Measurements from ENCODE around the gene ARHGAP26.

Gene ARHGAP26

GRCh38 chr5:143244000-143244736, 474.0 kb downstream of the ARHGAP26 start:
- DNase-seq (ENCODE audit: low read depth): peak; percentile 97

GRCh38 chr5:143244990-143245389, 474.8 kb downstream of the ARHGAP26 start:
- DNase-seq (ENCODE audit: low read depth): no peak

GRCh38 chr5:143245929-143246561, 475.9 kb downstream of the ARHGAP26 start:
- peak; percentile 75 for DNase-seq (ENCODE audit: low read depth)

- DNase-seq (ENCODE audit: low read depth): no peak
Measured at GRCh38 chr5:143247134-143247815, 477.1 kb downstream of the ARHGAP26 start.

- DNase-seq (ENCODE audit: low read depth): no peak
Measured at GRCh38 chr5:143248391-143248790, 478.2 kb downstream of the ARHGAP26 start.

- DNase-seq (ENCODE audit: low read depth): peak; percentile 72
Measured at GRCh38 chr5:143248822-143249579, 478.8 kb downstream of the ARHGAP26 start.

- DNase-seq (ENCODE audit: low read depth): no peak
Measured at GRCh38 chr5:143249851-143250250, 479.7 kb downstream of the ARHGAP26 start.

DNA sequence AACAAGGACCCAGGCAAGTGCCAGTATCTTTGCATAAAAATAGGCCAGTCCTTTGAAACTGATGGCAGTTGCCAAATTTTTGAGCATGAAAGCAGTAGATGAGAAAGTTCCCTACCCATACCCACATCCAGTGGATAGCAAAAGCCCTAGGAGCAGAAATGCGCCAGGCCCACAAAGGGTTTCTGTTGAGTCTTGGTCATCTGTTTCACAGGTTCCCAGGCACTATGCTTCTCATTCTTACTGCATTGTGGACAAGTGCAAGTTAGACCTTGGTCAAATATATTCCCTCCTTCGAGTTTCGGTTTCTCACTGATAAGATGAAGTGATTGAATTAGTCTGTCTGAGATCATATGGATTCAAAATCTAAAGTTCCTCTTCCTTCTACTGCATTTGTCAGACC, 481.0 kb downstream of the ARHGAP26 start:
- DNase-seq (ENCODE audit: low read depth): no peak

- no peak for DNase-seq (ENCODE audit: low read depth)
Measured at GRCh38 chr5:143251946-143252345, 481.8 kb downstream of the ARHGAP26 start.

DNA sequence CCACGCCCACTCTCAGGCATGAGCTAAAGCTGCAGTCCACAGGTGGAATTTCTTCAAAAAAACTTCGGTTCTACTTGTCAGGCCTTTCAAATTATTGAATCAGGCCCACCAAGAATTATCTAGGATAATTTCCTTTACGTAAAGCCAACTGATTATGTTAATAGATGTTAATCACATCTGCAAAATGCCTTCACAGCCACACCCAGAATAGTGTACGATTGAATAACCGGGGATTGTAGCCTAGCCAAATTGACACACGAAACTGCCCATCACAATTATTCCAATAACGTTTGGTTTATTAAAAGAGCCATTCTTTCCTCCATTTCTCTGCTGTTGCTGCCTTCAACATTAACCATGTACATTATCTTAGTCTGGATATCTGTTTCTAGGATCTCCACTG, 484.6 kb downstream of the ARHGAP26 start:
- no peak for DNase-seq (ENCODE audit: low read depth)

- DNase-seq (ENCODE audit: low read depth): no peak
Measured at GRCh38 chr5:143258559-143259253, 488.5 kb downstream of the ARHGAP26 start.

- no peak for DNase-seq (ENCODE audit: low read depth)
Measured at GRCh38 chr5:143259254-143259605, 489.1 kb downstream of the ARHGAP26 start.

DNA sequence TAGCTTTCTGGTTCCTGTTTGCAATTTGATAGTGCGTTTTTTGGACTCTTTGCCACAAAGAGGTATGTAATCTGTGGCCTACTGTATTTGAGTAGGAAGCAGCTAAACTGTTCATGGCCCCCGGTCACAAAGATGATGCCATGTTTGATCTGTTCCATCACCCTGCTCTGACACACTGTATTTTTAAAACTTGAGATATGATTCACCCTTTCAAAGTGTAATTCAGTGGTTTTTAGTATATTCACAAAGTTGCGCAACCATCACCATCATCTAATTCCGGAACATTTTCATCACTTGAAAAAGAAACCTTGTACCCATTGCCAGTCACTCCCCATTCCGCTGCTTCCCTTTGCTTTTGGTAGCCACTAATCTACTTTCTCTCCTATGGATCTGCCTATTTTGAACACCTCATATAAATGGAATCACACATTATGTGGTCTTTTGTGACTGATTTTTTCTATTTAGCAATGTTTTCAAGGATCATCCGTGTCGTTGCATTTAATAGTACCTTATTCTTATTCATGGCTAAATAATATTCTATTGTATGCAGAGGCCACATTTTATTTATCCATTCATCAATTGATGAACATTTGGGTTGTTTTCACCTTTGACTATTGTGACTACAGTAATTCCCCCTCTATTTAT, 491.7 kb downstream of the ARHGAP26 start:
- no peak for DNase-seq (ENCODE audit: low read depth)

GRCh38 chr5:143262393-143263174, 492.4 kb downstream of the ARHGAP26 start:
- no peak for DNase-seq (ENCODE audit: low read depth)

- no peak for DNase-seq (ENCODE audit: low read depth)
Measured at GRCh38 chr5:143263272-143263810, 493.2 kb downstream of the ARHGAP26 start.

DNA sequence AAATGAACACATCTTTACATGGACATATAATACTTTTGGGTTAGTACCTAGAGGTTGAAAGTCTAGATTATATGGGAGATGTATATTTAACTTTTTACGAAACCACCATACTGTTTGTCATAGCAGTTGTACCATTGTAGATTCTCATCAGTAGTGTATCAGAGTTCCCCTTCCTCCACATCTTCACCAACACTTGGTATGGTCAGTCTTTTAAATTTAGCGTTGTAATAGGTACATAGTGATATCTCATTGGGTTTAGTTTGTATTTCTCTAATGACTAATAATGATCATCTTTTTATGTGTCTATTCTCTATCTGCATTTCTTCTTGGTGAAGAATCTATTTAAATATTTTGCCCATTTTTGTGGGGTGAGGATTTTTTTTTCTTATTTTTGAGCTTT, 495.8 kb downstream of the ARHGAP26 start:
- DNase-seq (ENCODE audit: low read depth): no peak

DNA sequence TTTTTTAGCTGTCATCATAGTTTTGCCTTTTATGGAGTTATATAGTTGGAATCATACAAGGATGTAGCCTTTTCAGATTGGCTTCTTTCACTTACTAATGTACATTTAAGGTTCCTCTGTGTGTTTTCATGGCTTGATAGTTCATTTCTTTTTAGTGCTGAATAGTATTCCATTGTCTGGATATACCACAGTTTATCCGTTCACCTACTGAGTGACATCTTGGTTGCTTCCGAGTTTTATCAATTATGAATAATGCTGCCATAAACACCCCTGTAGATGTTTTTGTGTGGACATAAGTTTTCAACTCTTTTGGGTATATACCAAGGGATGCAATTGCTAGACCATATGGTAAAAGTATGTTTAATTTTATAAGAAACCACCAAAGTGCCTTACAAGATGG, 497.0 kb downstream of the ARHGAP26 start:
- DNase-seq (ENCODE audit: low read depth): no peak

DNA sequence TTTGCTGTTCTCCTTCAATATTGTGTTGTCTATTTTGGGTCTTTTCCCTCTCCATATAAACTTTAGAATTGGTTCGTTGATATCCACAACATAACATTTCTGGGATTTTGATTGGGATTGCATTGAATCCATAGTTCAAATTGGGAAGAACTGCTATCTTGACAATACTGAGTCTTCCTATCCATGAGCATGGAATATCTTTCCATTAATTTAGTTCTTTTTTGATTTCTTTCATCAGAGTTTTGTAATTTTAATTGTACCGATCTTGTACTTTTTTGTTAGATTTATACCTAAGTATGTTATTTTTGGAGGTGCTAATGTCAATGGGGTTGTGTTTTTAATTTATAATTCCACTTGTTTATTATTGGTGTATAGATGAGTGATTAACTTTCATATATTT, 498.2 kb downstream of the ARHGAP26 start:
- DNase-seq (ENCODE audit: low read depth): no peak

- no peak for DNase-seq (ENCODE audit: low read depth)
Measured at GRCh38 chr5:143271431-143271830, 501.3 kb downstream of the ARHGAP26 start.

DNA sequence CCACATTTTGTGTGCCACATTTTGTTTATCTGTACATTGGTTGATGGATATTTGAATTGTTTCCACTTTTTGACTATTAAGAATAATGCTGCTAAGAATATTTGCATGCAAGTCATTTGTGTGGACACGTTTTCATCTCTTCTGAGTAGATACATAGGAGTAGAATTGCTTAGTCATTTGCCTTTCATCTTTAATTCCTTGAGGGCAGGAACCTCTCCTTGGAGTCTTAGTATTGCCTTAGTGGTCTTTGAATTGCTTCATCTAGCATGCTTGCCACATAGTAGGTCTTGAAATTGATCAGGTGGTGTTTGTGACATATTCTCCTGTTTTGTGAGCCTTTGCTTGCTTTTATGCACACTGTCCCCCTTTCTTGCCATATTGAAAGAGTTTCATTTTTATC, 504.8 kb downstream of the ARHGAP26 start:
- no peak for DNase-seq (ENCODE audit: low read depth)
